ENCODE results near the gene IQGAP2.

- no peak for TF ChIP-seq CTCF (IDR thresholded peaks at IDR 0.05)
- no peak for TF ChIP-seq POLR2A (IDR thresholded peaks at IDR 0.05)
- TF ChIP-seq EP300 (IDR thresholded peaks at IDR 0.05; ENCODE audit: low read depth), result no peak
- no peak for TF ChIP-seq POLR2AphosphoS5 (IDR thresholded peaks at IDR 0.05)
Measured at GRCh38 chr5:76690037-76690679, 287.1 kb downstream of the IQGAP2 start.

All from transverse colon (tissue), 4 donors.